OCI-LY1 (cell line): Measurements from ENCODE around the gene COL15A1.
A peak's percentile ranks its signal among the peaks of the same experiment; 100 is the strongest.
"Not testable (repeated sequence)": the region's sequence is repeated elsewhere in the genome, so short reads cannot be mapped to it uniquely, and the experiment has no call there.

Experiments used
- H2AFZ ChIP-seq: fragments of 200-600 bp; sonication (generic), shearing (Covaris generic); 2 replicates; pipeline ENCODE4 v1.6.0; 2014; ENCODE audit warnings: antibody characterized with exemption, mild to moderate bottlenecking, low read length
- H3F3A ChIP-seq: fragments of 200-600 bp; sonication (generic), shearing (Covaris generic); 2 replicates; pipeline ENCODE4 v1.6.0; 2014; ENCODE audit warnings: mild to moderate bottlenecking, antibody characterized with exemption, low read length, moderate library complexity; ENCODE audit not compliant: insufficient read depth
- H3K27ac ChIP-seq: fragments of 200-600 bp; sonication (generic); 2 replicates; pipeline ENCODE4 v1.5.1; 2014; ENCODE audit warnings: low read length, mixed run types, mild to moderate bottlenecking, low read depth; ENCODE audit not compliant: poor library complexity, severe bottlenecking
- H3K27me3 ChIP-seq: fragments of 200-600 bp; sonication (generic); 2 replicates; pipeline ENCODE4 v1.6.0; 2014; ENCODE audit warnings: antibody characterized with exemption, mild to moderate bottlenecking, low read length, moderate library complexity; ENCODE audit not compliant: insufficient read depth
- H3K36me3 ChIP-seq: fragments of 200-600 bp; sonication (generic); 2 replicates; pipeline ENCODE4 v1.6.1; 2014; ENCODE audit warnings: mild to moderate bottlenecking, antibody characterized with exemption, low read length, moderate library complexity, mixed read lengths; ENCODE audit not compliant: insufficient read depth
- H3K4me1 ChIP-seq: fragments of 200-600 bp; sonication (generic); 2 replicates; pipeline ENCODE4 v1.5.1; 2014; ENCODE audit warnings: mild to moderate bottlenecking, low read length, moderate library complexity; ENCODE audit not compliant: insufficient read depth, severe bottlenecking
- H3K4me2 ChIP-seq: fragments of 200-600 bp; sonication (generic), shearing (Covaris generic); 2 replicates; pipeline ENCODE4 v1.6.1; 2014; ENCODE audit warnings: low read length
- H3K4me3 ChIP-seq: fragments of 200-600 bp; sonication (generic); 2 replicates; pipeline ENCODE4 v1.5.1; 2014; ENCODE audit warnings: low read length, low read depth, mild to moderate bottlenecking, mixed read lengths; ENCODE audit not compliant: poor library complexity, severe bottlenecking
- H3K79me2 ChIP-seq: fragments of 200-600 bp; shearing (Covaris generic); 2 replicates; pipeline ENCODE4 v1.6.1; 2016; ENCODE audit warnings: mixed run types, low read length, mixed read lengths; ENCODE audit not compliant: insufficient read depth
- H3K9ac ChIP-seq: fragments of 200-600 bp; sonication (generic), shearing (Covaris generic); 2 replicates; pipeline ENCODE4 v1.6.1; 2014; ENCODE audit warnings: mild to moderate bottlenecking, low read length, mixed read lengths
- H3K9me2 ChIP-seq: fragments of 200-600 bp; sonication (generic), shearing (Covaris generic); 2 replicates; pipeline ENCODE4 v1.6.1; 2014; ENCODE audit warnings: low read depth, mild to moderate bottlenecking, low read length, mixed read lengths
- H3K9me3 ChIP-seq: fragments of 200-600 bp; shearing (Covaris generic); 2 replicates; pipeline ENCODE4 v1.6.1; 2014; ENCODE audit warnings: low read length, mixed read lengths
- H4K20me1 ChIP-seq: fragments of 200-600 bp; sonication (generic), shearing (Covaris generic); 2 replicates; pipeline ENCODE4 v1.6.0; 2016; ENCODE audit warnings: mild to moderate bottlenecking, low read length; ENCODE audit not compliant: insufficient read depth
- CTCF ChIP-seq: fragments of 200-600 bp; sonication (generic), shearing (Covaris generic); IDR thresholded peaks from 2 replicates; pipeline ENCODE4 v1.5.1; 2017; ENCODE audit warnings: mild to moderate bottlenecking, antibody characterized with exemption, low read length, moderate library complexity, mixed read lengths
- EZH2 ChIP-seq: fragments of 200-600 bp; sonication (generic), shearing (Covaris generic); IDR thresholded peaks from 2 replicates; pipeline ENCODE4 v1.8.0; 2017; ENCODE audit warnings: borderline replicate concordance, mixed run types, mild to moderate bottlenecking, antibody characterized with exemption, low read length, moderate library complexity, mixed read lengths

COL15A1 gene

DNA sequence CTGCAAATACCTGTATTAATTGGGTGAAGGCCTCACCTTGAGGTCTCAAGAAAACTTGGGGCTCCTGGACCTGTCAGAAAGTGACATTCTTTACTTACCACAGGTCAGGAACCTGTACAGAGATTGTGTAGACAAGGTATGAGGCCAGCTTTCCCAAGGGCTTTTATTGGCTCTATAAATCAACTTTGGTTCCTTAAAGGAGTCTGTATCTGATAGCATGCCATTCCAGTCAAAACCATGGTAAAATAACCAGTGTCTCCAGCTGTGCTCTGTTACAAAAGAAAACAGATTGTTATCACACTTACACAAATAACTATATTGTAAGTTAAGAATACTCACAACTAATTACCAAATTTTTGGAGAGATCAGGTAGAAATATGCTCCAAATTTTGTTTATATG, 64.5 kb downstream of the COL15A1 start:
- Histone ChIP-seq H3K4me2 (no peak overlapping the region), H3K79me2 (no peaks in the 10 kb centered on the region), H4K20me1 (no peaks in the 10 kb centered on the region), H3K27me3 (no peaks in the 10 kb centered on the region), H3K4me3 (no peak overlapping the region), H3F3A (no peaks in the 10 kb centered on the region), H3K9me2 (no peaks in the 10 kb centered on the region), H3K4me1 (no peaks in the 10 kb centered on the region), H3K27ac (no peak overlapping the region), H3K36me3 (no peaks in the 10 kb centered on the region; the same call in 1 of the 2 replicates), H2AFZ (no peak overlapping the region), H3K9ac (no peak overlapping the region), H3K9me3 (peaks cover 10% of the 10 kb centered on the region)
- TF ChIP-seq CTCF (no peak), EZH2 (no peak)

GRCh38 chr9:99010393-99010792, 66.7 kb downstream of the COL15A1 start:
- H3F3A ChIP-seq, H3K4me1 ChIP-seq, H3K27me3 ChIP-seq, H3K79me2 ChIP-seq, H3K27ac ChIP-seq, H3K4me2 ChIP-seq, H4K20me1 ChIP-seq, H3K9me2 ChIP-seq, H3K4me3 ChIP-seq, H3K36me3 ChIP-seq, H2AFZ ChIP-seq, H3K9ac ChIP-seq, H3K9me3 ChIP-seq: not testable (repeated sequence)

GRCh38 chr9:99011161-99011709, 67.5 kb downstream of the COL15A1 start:
- no peaks in the 10 kb centered on the region for H4K20me1 ChIP-seq
- 0 out of 2 replicates have a peak, but pooled peaks cover 3% of the 10 kb centered on the region for H3K27me3 ChIP-seq
- no peak overlapping the region for H3K4me2 ChIP-seq
- peaks cover 10% of the 10 kb centered on the region for H3K9me3 ChIP-seq
- no peak for TF ChIP-seq EZH2
- TF ChIP-seq CTCF = no peak
- no peak overlapping the region for H3K27ac ChIP-seq
- H3K9ac ChIP-seq = no peak overlapping the region
- H3K9me2 ChIP-seq = no peaks in the 10 kb centered on the region
- no peaks in the 10 kb centered on the region for H3K4me1 ChIP-seq
- no peaks in the 10 kb centered on the region for H3F3A ChIP-seq
- no peak overlapping the region for H2AFZ ChIP-seq
- H3K79me2 ChIP-seq = no peaks in the 10 kb centered on the region
- no peak overlapping the region for H3K4me3 ChIP-seq
- no peaks in the 10 kb centered on the region; the same call in 1 of the 2 replicates for H3K36me3 ChIP-seq

GRCh38 chr9:99012957-99013512, 69.3 kb downstream of the COL15A1 start:
- Histone ChIP-seq H2AFZ (no peak overlapping the region), H4K20me1 (no peaks in the 10 kb centered on the region), H3K9ac (no peak overlapping the region), H3K27me3 (0 out of 2 replicates have a peak, but pooled peaks cover 3% of the 10 kb centered on the region), H3K9me3 (peaks cover 10% of the 10 kb centered on the region), H3K36me3 (no peaks in the 10 kb centered on the region; the same call in 1 of the 2 replicates), H3K27ac (no peak overlapping the region), H3K4me1 (no peaks in the 10 kb centered on the region), H3F3A (no peaks in the 10 kb centered on the region), H3K9me2 (no peaks in the 10 kb centered on the region), H3K79me2 (no peaks in the 10 kb centered on the region), H3K4me3 (no peak overlapping the region), H3K4me2 (no peak overlapping the region)
- TF ChIP-seq CTCF (peak; percentile 35; the same call in 1 of the 2 replicates), EZH2 (no peak)
